Astrocyte (in vitro differentiated cells and primary cell): Measurements from ENCODE around the gene SSH2.

Experiments
- CTCF ChIP-seq: IDR thresholded peaks from 2 replicates; pipeline ENCODE4 v1.5.1; 2011; ENCODE audit warnings: low read depth, mild to moderate bottlenecking, inconsistent platforms, low read length, moderate library complexity; ENCODE audit not compliant: insufficient read depth
- EZH2 ChIP-seq: IDR thresholded peaks from 2 replicates; pipeline ENCODE4 v1.6.1; 2012; ENCODE audit warnings: mild to moderate bottlenecking, low read length, inconsistent platforms; ENCODE audit not compliant: insufficient read depth

- TF ChIP-seq CTCF (no peak), EZH2 (no peak)
Observed at GRCh38 chr17:29962656-29963055, 32.6 kb upstream of the SSH2 start.
